Right renal cortex interstitium (tissue), 3 donors: ENCODE measurements around the gene DNMT3L. TPM values are rescaled to one million over a fixed set of nuclear protein-coding genes. Genes with fewer than 3 reads are reported as not detected.
"Not testable (repeated sequence)": the region's sequence is repeated elsewhere in the genome, so short reads cannot be mapped to it uniquely, and the experiment has no call there.

Experiments used
- DNase-seq, 3 donors: peaks; one replicate each; pipeline ENCODE4 v3.0.0-alpha.2; 2013; ENCODE audit warnings: low read depth in 3 of 3, low spot score in 2 of 3
- polyA plus RNA-seq, 3 donors: library from polyadenylated mRNA; unstranded; fragments of 120-200 nt; gene quantifications; one replicate each; pipeline ENCODE4 v1.2.1, GENCODE V29; 2013; ENCODE audit not compliant: insufficient read length in 3 of 3

The DNMT3L gene
- polyA plus RNA-seq, 3 donors: not detected

DNA sequence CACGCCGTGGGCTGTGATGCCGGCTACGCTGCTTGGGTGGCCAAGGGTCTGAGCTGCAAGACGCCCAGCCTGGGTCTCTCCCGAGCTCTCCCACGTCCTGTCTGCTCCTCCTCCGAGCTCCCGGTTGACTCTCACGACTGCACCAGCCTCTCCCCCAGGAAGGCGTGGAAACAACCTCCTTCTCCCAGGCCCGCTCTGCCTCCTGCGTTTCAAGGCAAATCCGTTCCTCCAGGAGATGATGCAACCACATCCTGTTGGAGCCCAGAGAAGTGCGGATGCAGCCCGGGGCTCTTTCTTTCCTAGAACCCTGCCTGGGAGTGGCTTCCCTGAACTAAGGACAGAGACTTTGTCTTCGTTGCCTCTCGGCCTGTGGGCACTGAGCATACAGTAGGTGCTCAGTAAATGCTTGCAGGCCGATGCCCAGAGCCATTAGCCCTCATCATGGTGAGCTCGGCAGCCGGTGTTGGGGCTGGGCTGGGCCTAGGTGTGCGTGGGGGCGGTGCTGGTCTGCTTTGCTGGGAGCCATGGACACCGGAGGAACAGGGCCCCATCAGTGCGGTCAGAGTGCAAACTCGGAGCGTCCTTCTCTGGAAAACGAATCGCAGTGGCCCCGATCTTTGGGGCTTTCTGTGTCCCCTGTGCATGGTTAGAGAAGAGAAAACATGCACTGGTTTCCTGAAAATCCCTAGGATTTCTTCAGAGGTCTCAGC, 59.0 kb downstream of the DNMT3L start:
- not testable (repeated sequence) for DNase-seq

DNA sequence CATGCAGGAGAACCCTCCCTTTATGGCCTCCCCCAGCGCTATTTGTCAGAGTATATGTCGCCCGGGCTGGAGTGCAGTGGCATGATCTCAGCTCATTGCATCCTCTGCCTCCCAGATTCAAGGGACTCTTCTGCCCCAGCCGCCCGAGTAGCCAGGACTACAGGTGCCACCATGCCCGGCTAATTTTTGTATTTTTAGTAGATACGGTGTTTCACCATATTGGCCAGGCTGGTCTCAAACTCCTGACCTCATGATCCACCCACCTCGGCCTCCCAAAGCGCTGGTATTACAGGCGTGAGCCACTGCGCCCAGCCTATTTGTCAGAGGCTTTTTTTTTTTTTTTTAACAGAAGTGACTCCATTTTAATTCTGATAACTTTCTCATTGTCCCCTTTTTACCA, 61.7 kb downstream of the DNMT3L start:
- not testable (repeated sequence) for DNase-seq

DNA sequence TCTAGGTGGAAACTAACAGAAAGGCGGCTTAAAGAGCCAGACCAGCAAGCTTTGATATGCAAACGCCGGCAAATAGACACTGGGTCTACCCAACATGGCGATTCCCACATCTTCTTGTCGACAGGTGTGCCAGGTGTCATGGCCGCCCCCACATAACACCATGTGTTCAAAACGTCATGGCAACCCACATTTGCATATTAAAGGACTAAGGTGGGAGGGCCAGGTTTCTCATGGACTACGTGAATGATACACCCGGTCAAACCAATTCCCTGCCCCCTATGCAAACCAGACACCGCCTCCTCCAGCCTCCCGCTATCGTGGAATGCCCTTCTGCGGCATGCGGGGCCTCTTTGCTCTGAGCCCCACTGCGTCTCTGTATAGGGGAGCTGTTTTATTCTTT, 62.2 kb downstream of the DNMT3L start:
- DNase-seq: no peak

DNA sequence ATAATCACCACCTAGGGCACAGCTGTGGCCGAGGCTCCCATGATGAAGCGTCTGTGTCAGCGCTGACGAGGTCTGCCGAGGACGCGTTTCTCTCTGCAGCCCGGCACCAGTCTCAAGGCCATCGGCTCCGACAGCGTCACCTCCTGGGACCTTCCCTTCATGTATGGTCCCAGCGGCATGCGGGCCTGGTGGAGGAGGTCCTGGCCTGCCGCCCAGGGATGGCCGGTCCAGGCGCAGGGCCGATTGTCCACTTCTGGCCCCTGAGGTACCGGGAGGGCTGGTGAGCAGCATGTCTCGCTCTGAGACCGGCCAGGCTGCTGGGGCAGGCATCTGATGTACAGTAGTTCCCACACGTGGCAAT, 64.6 kb downstream of the DNMT3L start:
- not testable (repeated sequence) for DNase-seq

Other genes with a start within 250 kb of the DNMT3L start
- gene TRAPPC10, start 249.6 kb downstream of the DNMT3L start, polyA plus RNA-seq: 10 to 100 TPM; 32.5 to 39.4 (median 39.1) TPM
- 1 to 10 TPM; 4.2 to 8.5 (median 5.8) TPM for gene PWP2, start 154.5 kb downstream of the DNMT3L start, polyA plus RNA-seq
- 10 to 100 TPM; 39.1 to 52.3 (median 42.7) TPM for gene GATD3, start 128.2 kb downstream of the DNMT3L start, polyA plus RNA-seq
- gene ICOSLG, start 21.0 kb downstream of the DNMT3L start, polyA plus RNA-seq: 10 to 100 TPM in 1 of 3 donors, 1 to 10 TPM in 2; 6.1 to 13.2 (median 6.9) TPM
- under 1 TPM; 0.24 to 0.37 (median 0.32) TPM for gene AIRE, start 24.0 kb upstream of the DNMT3L start, polyA plus RNA-seq
- gene PFKL, start 38.2 kb upstream of the DNMT3L start, polyA plus RNA-seq: 100 to 1,000 TPM in 2 of 3 donors, 10 to 100 TPM in 1; 96.8 to 128 (median 105) TPM
- 10 to 100 TPM; 14.8 to 18.7 (median 15.4) TPM for gene CFAP410, start 77.5 kb upstream of the DNMT3L start, polyA plus RNA-seq
- 1 to 10 TPM in 1 of 3 donors, under 1 TPM in 2; 0.75 to 1.1 (median 0.82) TPM for gene TRPM2, start 91.7 kb upstream of the DNMT3L start, polyA plus RNA-seq
- gene LRRC3, start 193.6 kb upstream of the DNMT3L start, polyA plus RNA-seq: 1 to 10 TPM; 3.8 to 4.5 (median 4.2) TPM